ENCODE results near the gene PPP1R15B.

GRCh38 chr1:204408074-204408507, 3.5 kb downstream of the PPP1R15B start:
- TF ChIP-seq CTCF (IDR thresholded peaks at IDR 0.05) (no peak), POLR2A (IDR thresholded peaks at IDR 0.05; ENCODE audit: low read length) (no peak), JUNB (IDR thresholded peaks at IDR 0.05) (no peak), RAD21 (conservative IDR thresholded peaks at IDR 0.05 in 1 of 2, IDR thresholded peaks at IDR 0.05 in 1 of 2) (no peak), CHD2 (IDR thresholded peaks at IDR 0.05; ENCODE audit: low read length, partially characterized antibody) (no peak)
- TF ChIP-seq, protein P1, sequence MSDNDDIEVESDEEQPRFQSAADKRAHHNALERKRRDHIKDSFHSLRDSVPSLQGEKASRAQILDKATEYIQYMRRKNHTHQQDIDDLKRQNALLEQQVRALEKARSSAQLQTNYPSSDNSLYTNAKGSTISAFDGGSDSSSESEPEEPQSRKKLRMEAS (IDR thresholded peaks at IDR 0.05): no peak
- TF ChIP-seq, protein P2, sequence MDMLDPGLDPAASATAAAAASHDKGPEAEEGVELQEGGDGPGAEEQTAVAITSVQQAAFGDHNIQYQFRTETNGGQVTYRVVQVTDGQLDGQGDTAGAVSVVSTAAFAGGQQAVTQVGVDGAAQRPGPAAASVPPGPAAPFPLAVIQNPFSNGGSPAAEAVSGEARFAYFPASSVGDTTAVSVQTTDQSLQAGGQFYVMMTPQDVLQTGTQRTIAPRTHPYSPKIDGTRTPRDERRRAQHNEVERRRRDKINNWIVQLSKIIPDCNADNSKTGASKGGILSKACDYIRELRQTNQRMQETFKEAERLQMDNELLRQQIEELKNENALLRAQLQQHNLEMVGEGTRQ (IDR thresholded peaks at IDR 0.05): no peak

Measured in A549 (cell line).